Measurements from ENCODE around the gene TMC8. TPM values are rescaled to one million over a fixed set of nuclear protein-coding genes. Genes with fewer than 3 reads are reported as not detected.

The TMC8 gene
- polyA plus RNA-seq, 2 of the 4 experiments (the other 2 are of a cell fraction), result 0.14 to 0.26 TPM

DNA sequence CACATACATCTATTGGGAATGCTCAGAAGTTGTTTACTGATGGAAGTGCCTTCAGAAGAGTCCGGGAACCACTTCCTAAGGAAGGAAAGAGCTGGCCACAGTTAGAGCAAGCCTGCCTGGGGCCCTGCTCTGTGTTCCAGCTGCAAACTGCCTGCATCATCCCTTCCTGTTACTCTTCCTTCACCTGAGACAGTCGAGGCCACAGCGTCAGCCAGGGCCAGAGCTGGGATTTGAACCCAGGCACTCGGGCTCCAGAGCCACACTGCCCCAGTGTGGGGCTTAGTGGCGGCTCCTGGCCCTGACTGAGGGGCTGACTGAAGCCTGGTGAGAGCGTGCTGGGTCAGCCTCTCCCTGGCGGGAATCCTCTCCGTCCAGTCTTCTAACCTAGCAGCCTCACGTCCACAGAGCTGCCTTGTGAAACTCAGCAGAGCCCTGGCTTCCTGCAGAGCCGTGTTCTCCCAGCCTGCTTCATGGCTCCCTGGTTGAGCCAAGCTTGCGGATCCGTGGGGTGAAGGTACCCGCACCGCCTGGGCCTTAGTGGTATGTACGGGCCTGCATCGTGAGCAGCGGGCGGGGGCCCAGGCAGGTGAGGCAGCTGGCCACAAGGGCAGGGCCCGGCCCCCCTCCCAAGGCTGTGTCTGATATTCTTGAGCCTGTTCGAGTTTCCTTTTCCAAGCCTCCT lies 11.0 kb downstream of the TMC8 start:
- no peak for TF ChIP-seq POLR2A (IDR thresholded peaks at IDR 0.05; ENCODE audit: low read length)
- TF ChIP-seq GATA3 (IDR thresholded peaks at IDR 0.05; ENCODE audit: borderline replicate concordance), result no peak
- TF ChIP-seq RNF2 (IDR thresholded peaks at IDR 0.05; ENCODE audit: borderline replicate concordance, low read depth), result no peak
- TF ChIP-seq HOXB13 (CRISPR knock-in tag; IDR thresholded peaks at IDR 0.05; ENCODE audit: low read depth), result no peak

GRCh38 chr17:78142119-78142861 lies 11.7 kb downstream of the TMC8 start:
- POLR2A ChIA-PET, result interaction anchor here (0.6 to 3.0 kb wide), 7 partner anchors 9 to 170 kb away, joined by 3 to 8 read pairs (median 5); partner anchors contain the start of genes AFMID, SYNGR2, TK1 and TMC6
- H3K4me1 ChIP-seq, result peaks cover 49% of the 10 kb centered on the region
- peak; percentile 42 for TF ChIP-seq FOSL2 (IDR thresholded peaks at IDR 0.05)
- peak; percentile 87 for TF ChIP-seq FOSL2 (CRISPR knock-in tag; IDR thresholded peaks at IDR 0.05)
- TF ChIP-seq, protein P1, sequence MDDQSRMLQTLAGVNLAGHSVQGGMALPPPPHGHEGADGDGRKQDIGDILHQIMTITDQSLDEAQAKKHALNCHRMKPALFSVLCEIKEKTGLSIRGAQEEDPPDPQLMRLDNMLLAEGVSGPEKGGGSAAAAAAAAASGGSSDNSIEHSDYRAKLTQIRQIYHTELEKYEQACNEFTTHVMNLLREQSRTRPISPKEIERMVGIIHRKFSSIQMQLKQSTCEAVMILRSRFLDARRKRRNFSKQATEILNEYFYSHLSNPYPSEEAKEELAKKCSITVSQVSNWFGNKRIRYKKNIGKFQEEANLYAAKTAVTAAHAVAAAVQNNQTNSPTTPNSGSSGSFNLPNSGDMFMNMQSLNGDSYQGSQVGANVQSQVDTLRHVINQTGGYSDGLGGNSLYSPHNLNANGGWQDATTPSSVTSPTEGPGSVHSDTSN (IDR thresholded peaks at IDR 0.05), result 0 out of 2 replicates have a peak, but pooled peaks have one; percentile 45
- TF ChIP-seq RFX5 (IDR thresholded peaks at IDR 0.05), result no peak
- H3K9me3 ChIP-seq, result no peaks in the 10 kb centered on the region
- no peak overlapping the region for H3K4me3 ChIP-seq
- ATAC-seq (peak; percentile 8 to 33; a peak in 5 of 6 replicates), FAIRE-seq (peak; percentile 54), DNase-seq (ENCODE audit: low read depth in 1 of 2, low spot score in 1 of 2) (peak; percentile 85 to 87)
- 55% methylated on average over 16 of the region's 16 CpGs for WGBS (ENCODE audit: missing lambda C conversion rate)
- CTCF ChIA-PET, result interaction anchor here (0.6 to 24.0 kb wide), 11 partner anchors 8 to 497 kb away, joined by 3 to 295 read pairs (median 4); partner anchors contain the start of genes SYNGR2, TK1, TMC6 and TMC8
- H3K27ac ChIP-seq, result peak overlapping the region; percentile 4 to 87; a peak in 4 of 6 replicates
- peak overlapping the region; percentile 84 for H3K4me2 ChIP-seq

More for the DNA sequence above, 11.0 kb downstream of the TMC8 start:
- no peak for DNase-seq (ENCODE audit: low read depth in 1 of 2, low spot score in 1 of 2)
- H3K9me3 ChIP-seq, result no peaks in the 10 kb centered on the region
- peak overlapping the region; percentile 46 to 87; a peak in 5 of 6 replicates for H3K27ac ChIP-seq
- ChIA-PET CTCF (interaction anchor here (0.6 to 24.0 kb wide), 9 partner anchors 10 to 496 kb away, joined by 3 to 295 read pairs (median 4); partner anchors contain the start of genes SYNGR2, TMC6 and TMC8), POLR2A (interaction anchor here (0.7 to 3.0 kb wide), 5 partner anchors 10 to 170 kb away, joined by 4 to 8 read pairs (median 5); partner anchors contain the start of genes SYNGR2 and TMC6)
- peaks cover 48% of the 10 kb centered on the region for H3K4me1 ChIP-seq
- H3K4me2 ChIP-seq, result peak overlapping the region; percentile 84
- no peak overlapping the region for H3K4me3 ChIP-seq
- no peak for FAIRE-seq
- no peak for ATAC-seq
- WGBS (ENCODE audit: missing lambda C conversion rate), result 80% methylated on average over 20 of the region's 20 CpGs

DNA sequence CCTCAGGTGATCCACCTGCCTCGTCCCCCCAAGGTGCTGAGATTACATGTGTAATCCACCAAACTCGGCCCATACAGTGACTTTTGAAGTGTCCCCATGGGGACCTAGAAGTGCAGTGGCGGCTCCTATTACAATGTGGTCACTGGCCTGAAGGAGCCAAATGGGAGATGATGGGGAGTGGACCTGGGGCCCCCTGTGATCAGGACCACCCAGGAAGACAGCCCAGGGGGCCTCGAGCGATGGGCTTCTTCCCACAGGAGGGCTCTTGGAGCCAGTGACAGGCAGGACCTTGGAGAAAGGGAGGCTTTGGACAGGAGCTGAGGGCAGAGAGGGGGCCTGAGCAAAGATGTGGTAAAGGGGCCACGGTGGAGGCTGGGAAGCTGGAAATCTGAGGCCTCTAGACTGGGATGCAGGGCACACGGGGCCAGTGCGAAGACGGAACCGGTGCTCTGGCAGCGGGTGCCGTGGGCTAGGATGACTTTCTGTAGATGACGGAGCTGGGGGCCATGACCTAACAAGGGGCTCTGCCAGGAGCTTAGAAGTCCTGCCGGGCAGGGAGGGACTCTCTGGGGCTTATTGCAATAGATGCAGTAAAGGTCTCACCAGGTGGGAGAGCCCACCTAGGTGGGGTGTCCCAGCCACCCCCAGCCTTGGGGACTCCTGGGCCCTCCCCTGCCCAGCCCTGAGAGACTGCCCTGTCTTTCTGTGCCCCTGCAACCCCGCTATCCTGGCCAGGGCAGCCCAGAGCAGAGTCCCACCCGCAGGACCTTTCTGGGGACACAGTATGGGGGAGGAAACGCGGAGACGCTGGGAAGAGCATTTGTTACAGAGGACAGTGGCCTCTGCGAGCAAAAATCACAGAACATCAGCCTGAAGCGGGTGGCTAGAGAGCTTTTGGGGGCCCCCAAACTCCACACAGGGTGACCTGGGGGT lies 12.9 kb downstream of the TMC8 start:
- ATAC-seq, result no peak
- WGBS (ENCODE audit: missing lambda C conversion rate), result 95% methylated on average over 21 of the region's 21 CpGs
- ChIA-PET CTCF (interaction anchor here (0.6 to 24.0 kb wide), 12 partner anchors 9 to 130 kb away, joined by 3 to 295 read pairs (median 4); partner anchors contain the start of genes SYNGR2, TK1, TMC6 and TMC8), POLR2A (interaction anchor here (0.7 to 1.0 kb wide), 2 partner anchors 42 to 185 kb away, joined by 3 to 4 read pairs; partner anchors contain the start of gene TNRC6C)
- Histone ChIP-seq H3K4me3 (no peak overlapping the region), H3K4me2 (peak overlapping the region; percentile 57), H3K27ac (peak overlapping the region; percentile 62 to 84), H3K9me3 (no peaks in the 10 kb centered on the region), H3K4me1 (peaks cover 56% of the 10 kb centered on the region)
- TF ChIP-seq ZC3H11A (IDR thresholded peaks at IDR 0.05) (no peak), CEBPB (IDR thresholded peaks at IDR 0.05) (no peak), CBX2 (IDR thresholded peaks at IDR 0.05; ENCODE audit: borderline replicate concordance, low read depth) (no peak), JUNB (IDR thresholded peaks at IDR 0.05) (no peak), MYC (IDR thresholded peaks at IDR 0.05; ENCODE audit: borderline replicate concordance, low read length) (no peak), NFE2L2 (conservative IDR thresholded peaks at IDR 0.05; ENCODE audit: low read length) (no peak)
- no peak for FAIRE-seq
- no peak for DNase-seq (ENCODE audit: low read depth in 1 of 2, low spot score in 1 of 2)
